RWPE2 (cell line): ENCODE measurements around the gene PTPRN2.

ENCODE experiments used
- ATAC-seq: fragments of 200-7000 bp; cut with Tn5 transposase; 3 replicates; pipeline ENCODE4 v1.9.1; 2021; ENCODE audit warnings: low read depth
- DNase-seq: peaks from one replicate; pipeline ENCODE4 v3.0.0-alpha.2; 2020; ENCODE audit warnings: low spot score
- H3K27ac ChIP-seq: fragments of 450-650 bp; 2 replicates; pipeline ENCODE4 v1.5.1; 2017; ENCODE audit warnings: mild to moderate bottlenecking; ENCODE audit not compliant: poor library complexity, severe bottlenecking
- H3K27me3 ChIP-seq: fragments of 250-450 bp; sonication (Bioruptor Pico); 2 replicates; pipeline ENCODE4 v1.5.1; 2021; ENCODE audit warnings: mild to moderate bottlenecking, moderate library complexity; ENCODE audit not compliant: insufficient read depth, poor library complexity, severe bottlenecking
- H3K36me3 ChIP-seq: fragments of 250-450 bp; sonication (Bioruptor Pico); 2 replicates; pipeline ENCODE4 v1.5.1; 2020; ENCODE audit warnings: low read depth, mild to moderate bottlenecking, moderate library complexity
- H3K4me1 ChIP-seq: fragments of 250-450 bp; sonication (Bioruptor Pico); 2 replicates; pipeline ENCODE4 v1.5.1; 2021; ENCODE audit warnings: mild to moderate bottlenecking, moderate library complexity; ENCODE audit not compliant: insufficient read depth, poor library complexity, severe bottlenecking
- H3K4me3 ChIP-seq: fragments of 250-450 bp; sonication (Bioruptor Pico); 2 replicates; pipeline ENCODE4 v1.5.1; 2021; ENCODE audit warnings: mild to moderate bottlenecking, moderate library complexity; ENCODE audit not compliant: severe bottlenecking
- H3K9me3 ChIP-seq: fragments of 250-450 bp; sonication (Bioruptor Pico); 2 replicates; pipeline ENCODE4 v1.5.1; 2021; ENCODE audit warnings: mild to moderate bottlenecking, moderate library complexity; ENCODE audit not compliant: severe bottlenecking
- CTCF ChIP-seq: fragments of 450-650 bp; IDR thresholded peaks from one replicate; pipeline ENCODE4 v1.5.1; 2017; ENCODE audit warnings: mild to moderate bottlenecking, moderate library complexity; ENCODE audit not compliant: poor library complexity, severe bottlenecking

PTPRN2 gene

GRCh38 chr7:158567153-158567603 lies 20.4 kb downstream of the PTPRN2 start:
- Histone ChIP-seq H3K27ac (no peak overlapping the region), H3K36me3 (no peaks in the 10 kb centered on the region), H3K27me3 (peaks cover 29% of the 10 kb centered on the region), H3K4me3 (no peak overlapping the region), H3K4me1 (no peaks in the 10 kb centered on the region), H3K9me3 (no peaks in the 10 kb centered on the region)
- ATAC-seq (no peak), DNase-seq (no peak)
- TF ChIP-seq CTCF: no peak

GRCh38 chr7:158564663-158565035 lies 23.0 kb downstream of the PTPRN2 start:
- no peak for TF ChIP-seq CTCF
- no peak for DNase-seq
- H3K27me3 ChIP-seq: peaks cover 16% of the 10 kb centered on the region

GRCh38 chr7:158563911-158564662 lies 23.5 kb downstream of the PTPRN2 start:
- Histone ChIP-seq H3K4me1 (no peaks in the 10 kb centered on the region), H3K27me3 (peaks cover 13% of the 10 kb centered on the region), H3K9me3 (no peaks in the 10 kb centered on the region), H3K4me3 (no peak overlapping the region), H3K27ac (no peak overlapping the region), H3K36me3 (no peaks in the 10 kb centered on the region)
- no peak for TF ChIP-seq CTCF
- ATAC-seq (no peak), DNase-seq (no peak)

More at GRCh38 chr7:158564663-158565035, 23.0 kb downstream of the PTPRN2 start:
- Histone ChIP-seq H3K4me1 (no peaks in the 10 kb centered on the region), H3K27ac (no peak overlapping the region), H3K9me3 (no peaks in the 10 kb centered on the region), H3K36me3 (no peaks in the 10 kb centered on the region), H3K4me3 (no peak overlapping the region)
- no peak for ATAC-seq

- no peak for TF ChIP-seq CTCF
- H3K36me3 ChIP-seq: no peaks in the 10 kb centered on the region
- peaks cover 7% of the 10 kb centered on the region for H3K27me3 ChIP-seq
- no peak overlapping the region for H3K27ac ChIP-seq
- H3K4me3 ChIP-seq: no peak overlapping the region
- no peaks in the 10 kb centered on the region for H3K4me1 ChIP-seq
- DNase-seq (no peak), ATAC-seq (no peak)
- no peaks in the 10 kb centered on the region for H3K9me3 ChIP-seq
Observed at GRCh38 chr7:158563051-158563450, 24.6 kb downstream of the PTPRN2 start.

GRCh38 chr7:158562517-158562916 lies 25.1 kb downstream of the PTPRN2 start:
- ATAC-seq (no peak), DNase-seq (no peak)
- no peak overlapping the region for H3K4me3 ChIP-seq
- no peaks in the 10 kb centered on the region for H3K4me1 ChIP-seq
- peaks cover 7% of the 10 kb centered on the region for H3K27me3 ChIP-seq
- TF ChIP-seq CTCF: no peak
- no peaks in the 10 kb centered on the region for H3K36me3 ChIP-seq
- no peaks in the 10 kb centered on the region for H3K9me3 ChIP-seq
- H3K27ac ChIP-seq: no peak overlapping the region
